Suprapubic skin (tissue), 4 donors: ENCODE measurements around the gene GRIN3B.

Source experiments
- EP300 ChIP-seq: sonication (generic); formaldehyde crosslinking; IDR thresholded peaks from one replicate; pipeline ENCODE4 v1.6.1; 2017; ENCODE audit warnings: antibody characterized with exemption
- POLR2A ChIP-seq, 2 donors: fragments of 450-650 bp; IDR thresholded peaks; one replicate each; pipeline ENCODE4 v1.6.1; 2017; ENCODE audit warnings: antibody characterized with exemption in 2 of 2, mild to moderate bottlenecking in 2 of 2, moderate library complexity in 2 of 2
- POLR2AphosphoS5 ChIP-seq, 3 donors: sonication (generic); formaldehyde crosslinking; IDR thresholded peaks; one replicate each; pipeline ENCODE4 v1.6.1; 2017; ENCODE audit warnings: antibody characterized with exemption in 3 of 3
- TF ChIP-seq, protein P1 (sequence below), 2 donors: fragments of 200-600 bp in 1 of 2; fragments of 450-650 bp in 1 of 2; sonication (generic) in 1 of 2; IDR thresholded peaks; one replicate each; pipeline ENCODE4 v1.5.1; 2016 to 2019; ENCODE audit warnings: antibody characterized with exemption in 2 of 2, mild to moderate bottlenecking in 1 of 2, moderate library complexity in 1 of 2

DNA sequence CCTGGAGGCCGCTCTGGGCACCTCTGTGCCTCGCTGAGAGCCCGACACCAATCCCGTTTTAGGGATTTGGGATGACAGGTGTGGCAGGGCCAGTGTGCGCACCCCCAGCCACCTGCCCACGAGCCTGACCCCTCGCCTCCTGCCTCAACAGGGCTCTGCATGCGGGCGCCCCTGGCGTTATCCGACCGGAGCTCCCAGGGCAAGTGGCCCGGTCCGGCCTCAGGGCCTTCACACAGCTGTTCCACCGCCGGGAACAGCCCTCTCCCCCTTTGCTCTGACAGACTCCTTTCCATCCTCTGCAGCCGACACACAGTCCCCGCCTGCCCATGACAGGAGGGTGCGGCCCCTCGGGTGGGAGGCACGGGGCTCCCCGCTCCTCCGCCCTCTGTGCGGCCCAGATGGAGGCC is 23.2 kb upstream of the GRIN3B start:
- TF ChIP-seq, protein P1, sequence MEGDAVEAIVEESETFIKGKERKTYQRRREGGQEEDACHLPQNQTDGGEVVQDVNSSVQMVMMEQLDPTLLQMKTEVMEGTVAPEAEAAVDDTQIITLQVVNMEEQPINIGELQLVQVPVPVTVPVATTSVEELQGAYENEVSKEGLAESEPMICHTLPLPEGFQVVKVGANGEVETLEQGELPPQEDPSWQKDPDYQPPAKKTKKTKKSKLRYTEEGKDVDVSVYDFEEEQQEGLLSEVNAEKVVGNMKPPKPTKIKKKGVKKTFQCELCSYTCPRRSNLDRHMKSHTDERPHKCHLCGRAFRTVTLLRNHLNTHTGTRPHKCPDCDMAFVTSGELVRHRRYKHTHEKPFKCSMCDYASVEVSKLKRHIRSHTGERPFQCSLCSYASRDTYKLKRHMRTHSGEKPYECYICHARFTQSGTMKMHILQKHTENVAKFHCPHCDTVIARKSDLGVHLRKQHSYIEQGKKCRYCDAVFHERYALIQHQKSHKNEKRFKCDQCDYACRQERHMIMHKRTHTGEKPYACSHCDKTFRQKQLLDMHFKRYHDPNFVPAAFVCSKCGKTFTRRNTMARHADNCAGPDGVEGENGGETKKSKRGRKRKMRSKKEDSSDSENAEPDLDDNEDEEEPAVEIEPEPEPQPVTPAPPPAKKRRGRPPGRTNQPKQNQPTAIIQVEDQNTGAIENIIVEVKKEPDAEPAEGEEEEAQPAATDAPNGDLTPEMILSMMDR (IDR thresholded peaks at IDR 0.05): no peak
- TF ChIP-seq POLR2A (IDR thresholded peaks at IDR 0.05) (no peak), EP300 (no peak), POLR2AphosphoS5 (IDR thresholded peaks at IDR 0.05) (no peak)
